A549 (cell line): ENCODE data around the gene HEXD.

Experiments
- CHD2 ChIP-seq: fragments of 150-350 bp; IDR thresholded peaks from 2 replicates; pipeline ENCODE4 v1.6.1; 2014; ENCODE audit warnings: low read length; ENCODE audit not compliant: partially characterized antibody
- CHD4 ChIP-seq: fragments of 200-600 bp; sonication (generic); IDR thresholded peaks from 2 replicates; pipeline ENCODE4 v1.6.1; 2016; ENCODE audit warnings: antibody characterized with exemption, mild to moderate bottlenecking, borderline replicate concordance
- CTCF ChIP-seq: fragments of >200 bp; sonication (Bioruptor Twin); formaldehyde crosslinking; IDR thresholded peaks from 3 replicates; pipeline ENCODE4 v1.5.1; 2016
- EHF ChIP-seq: fragments of 250-450 bp; sonication (Bioruptor Pico); IDR thresholded peaks from 2 replicates; pipeline ENCODE4 v1.5.0; 2020; ENCODE audit warnings: mild to moderate bottlenecking
- EP300 ChIP-seq, 2 experiments: fragments of >200 bp; sonication (Bioruptor Twin); formaldehyde crosslinking; IDR thresholded peaks; 2 replicates in 1 of 2; 3 replicates in 1 of 2; pipeline ENCODE4 v1.6.1; 2016 to 2017
- MAZ ChIP-seq: fragments of 150-350 bp; IDR thresholded peaks from 2 replicates; pipeline ENCODE4 v1.6.1; 2014; ENCODE audit warnings: antibody characterized with exemption, low read depth, low read length, borderline replicate concordance
- POLR2A ChIP-seq: IDR thresholded peaks from 2 replicates; pipeline ENCODE4 v1.6.1; 2012; ENCODE audit warnings: mild to moderate bottlenecking, low read length
- POLR2AphosphoS2 ChIP-seq: conservative IDR thresholded peaks from 2 replicates; pipeline ENCODE4 v1.6.1; 2012; ENCODE audit warnings: low read length, improper control_type of control experiment, inconsistent platforms
- RAD21 ChIP-seq, 2 experiments: fragments of >200 bp in 1 of 2; sonication (Bioruptor Twin) in 1 of 2; formaldehyde crosslinking in 1 of 2; IDR thresholded peaks in 1 of 2; conservative IDR thresholded peaks in 1 of 2; 2 replicates in 1 of 2; 3 replicates in 1 of 2; pipeline ENCODE4 v1.6.1; 2012 to 2018; ENCODE audit warnings: inconsistent platforms in 1 of 2
- REST ChIP-seq: fragments of 200-600 bp; sonication (generic); IDR thresholded peaks from 2 replicates; pipeline ENCODE4 v1.6.1; 2016; ENCODE audit warnings: antibody characterized with exemption, mild to moderate bottlenecking, moderate library complexity
- RFX5 ChIP-seq: fragments of 450-650 bp; IDR thresholded peaks from 2 replicates; pipeline ENCODE4 v1.7.1; 2014; ENCODE audit warnings: antibody characterized with exemption, mild to moderate bottlenecking, moderate library complexity
- ZFP36 ChIP-seq: fragments of 450-650 bp; IDR thresholded peaks from 2 replicates; pipeline ENCODE4 v1.6.1; 2014; ENCODE audit warnings: borderline replicate concordance; ENCODE audit not compliant: partially characterized antibody

GRCh38 chr17:82385559-82386254 lies 32.4 kb upstream of the HEXD start:
- TF ChIP-seq EHF (no peak), POLR2A (no peak), RFX5 (no peak), EP300 (IDR thresholded peaks at IDR 0.05) (no peak), ZFP36 (no peak), POLR2AphosphoS2 (no peak), REST (no peak), CTCF (no peak), CHD2 (no peak), RAD21 (conservative IDR thresholded peaks at IDR 0.05 in 1 of 2, IDR thresholded peaks at IDR 0.05 in 1 of 2) (no peak), CHD4 (no peak), MAZ (no peak)
